Tibial nerve (tissue), 4 donors: ENCODE data around the gene MAML2.

Experiments used
- CTCF ChIP-seq, 5 experiments: fragments of 200-600 bp in 3 of 5; fragments of 450-650 bp in 2 of 5; sonication (generic) in 3 of 5; IDR thresholded peaks; one replicate each; pipeline ENCODE4 v1.5.1; 2016 to 2019; ENCODE audit warnings: antibody characterized with exemption in 5 of 5, mild to moderate bottlenecking in 3 of 5, moderate library complexity in 2 of 5
- EP300 ChIP-seq, 2 donors: sonication (generic); formaldehyde crosslinking; IDR thresholded peaks; one replicate each; pipeline ENCODE4 v1.6.1; 2017; ENCODE audit warnings: antibody characterized with exemption in 2 of 2, mild to moderate bottlenecking in 1 of 2
- POLR2A ChIP-seq, 2 donors: fragments of 450-650 bp; IDR thresholded peaks; one replicate each; pipeline ENCODE4 v1.6.1; 2017; ENCODE audit warnings: antibody characterized with exemption in 2 of 2, mild to moderate bottlenecking in 2 of 2, moderate library complexity in 2 of 2

- TF ChIP-seq POLR2A (IDR thresholded peaks at IDR 0.05) = no peak
- TF ChIP-seq CTCF (IDR thresholded peaks at IDR 0.05) = no peak
- TF ChIP-seq EP300 (IDR thresholded peaks at IDR 0.05) = no peak
Measured at GRCh38 chr11:96319898-96320656, 22.9 kb downstream of the MAML2 start.
